T47D (cell line): Measurements from ENCODE around the gene CAD.

Experiments used
- DNase-seq, 2 experiments: peaks; one replicate each; pipeline versions ENCODE4 v3.0.0 to v3.0.0-alpha.2; 2011 to 2012; ENCODE audit warnings: low read depth in 1 of 2, low spot score in 1 of 2
- JUND ChIP-seq: IDR thresholded peaks from 2 replicates; pipeline ENCODE4 v1.6.1; 2012; ENCODE audit warnings: low read depth
- in situ Hi-C: cut with HindIII; loops from 2 replicates; pipeline ENCODE4 v1.10.0; 2016; ENCODE audit warnings: low sequenced_read_pairs, low pct_unique_long_range_greater_than_20kb

CAD gene

GRCh38 chr2:27242614-27242951, 25.4 kb downstream of the CAD start:
- no peak for TF ChIP-seq JUND
- in situ Hi-C loops: no loop called here
- DNase-seq: no peak

- in situ Hi-C loops: no loop called here
- no peak for DNase-seq
Measured at GRCh38 chr2:27243391-27244130, 26.4 kb downstream of the CAD start.

GRCh38 chr2:27245116-27245515, 27.9 kb downstream of the CAD start:
- TF ChIP-seq JUND: no peak
- in situ Hi-C loops: no loop called here
- no peak for DNase-seq

More at GRCh38 chr2:27243391-27244130, 26.4 kb downstream of the CAD start:
- TF ChIP-seq JUND: no peak

- DNase-seq: no peak
- TF ChIP-seq JUND: no peak
- in situ Hi-C loops: no loop called here
Measured at GRCh38 chr2:27245626-27246025, 28.5 kb downstream of the CAD start.

- no peak for DNase-seq
- TF ChIP-seq JUND: no peak
- in situ Hi-C loops: no loop called here
Measured at GRCh38 chr2:27247893-27248292, 30.7 kb downstream of the CAD start.

- in situ Hi-C loops: no loop called here
- peak in 1 of 2 experiments; percentile 41 for DNase-seq
- no peak for TF ChIP-seq JUND
Measured at GRCh38 chr2:27249159-27249890, 32.2 kb downstream of the CAD start.

GRCh38 chr2:27249891-27250651, 32.9 kb downstream of the CAD start:
- in situ Hi-C loops: no loop called here
- no peak for DNase-seq
- no peak for TF ChIP-seq JUND

GRCh38 chr2:27250652-27251379, 33.6 kb downstream of the CAD start:
- in situ Hi-C loops: no loop called here

GRCh38 chr2:27251766-27252165, 34.6 kb downstream of the CAD start:
- TF ChIP-seq JUND: no peak
- no peak for DNase-seq
- in situ Hi-C loops: no loop called here

More at GRCh38 chr2:27250652-27251379, 33.6 kb downstream of the CAD start:
- TF ChIP-seq JUND: no peak
- DNase-seq: no peak

- DNase-seq: no peak
- in situ Hi-C loops: no loop called here
- TF ChIP-seq JUND: no peak
Measured at GRCh38 chr2:27255187-27255586, 38.0 kb downstream of the CAD start.

GRCh38 chr2:27255660-27256059, 38.5 kb downstream of the CAD start:
- in situ Hi-C loops: no loop called here
- TF ChIP-seq JUND: no peak
- no peak for DNase-seq

GRCh38 chr2:27256855-27257454, 39.8 kb downstream of the CAD start:
- no peak for DNase-seq
- in situ Hi-C loops: no loop called here
- no peak for TF ChIP-seq JUND

GRCh38 chr2:27258051-27258450, 40.9 kb downstream of the CAD start:
- no peak for DNase-seq
- no peak for TF ChIP-seq JUND
- in situ Hi-C loops: no loop called here
